ENCODE results near the gene PRR18. TPM values are rescaled to one million over a fixed set of nuclear protein-coding genes. Genes with fewer than 3 reads are reported as not detected.

Gene PRR18
- total RNA-seq (2011; cell fraction: chromatin; rRNA removed; ENCODE audit: low replicate concordance) = not detected in 2 replicates
- total RNA-seq (2011; cell fraction: nucleolus; rRNA removed) = not detected in 2 replicates
- not detected in 2 replicates for total RNA-seq (2011; cell fraction: nucleoplasm; rRNA removed)
- total RNA-seq (2014; rRNA removed) (not detected in 2 replicates), total RNA-seq (2014; rRNA removed; fragmentation: Illumina TruSeq; extraction: Trizol) (not detected in 2 replicates), total RNA-seq (2015; rRNA removed; fragmentation: Illumina TruSeq; extraction: Trizol) (not detected in 2 replicates), total RNA-seq (2021) (not detected in 2 replicates), polyA plus RNA-seq (2011; rRNA removed) (not detected in 2 replicates), polyA plus RNA-seq (2014; fragmentation: Illumina TruSeq; extraction: Trizol) (not detected in 2 replicates), polyA plus RNA-seq (2014; fragmentation: Nextera tagmentation; extraction: Ambion mirVana) (not detected), polyA plus RNA-seq (2014; rRNA removed) (not detected in 2 replicates), polyA minus RNA-seq (2011; rRNA and poly(A)+ RNA removed) (not detected in 2 replicates), Bru-seq, nascent RNA (not detected), BruChase-seq, experiment 1, labeled RNA remaining after a 2-hour chase (percentile 40 among the genes with signal in this experiment), BruChase-seq, experiment 2, labeled RNA remaining after a 6-hour chase (not detected)
- polyA plus RNA-seq (2011; cell fraction: cytosol; rRNA removed) = not detected in 2 replicates
- not detected in 2 replicates for polyA plus RNA-seq (2011; cell fraction: nucleus; rRNA removed)
- polyA plus RNA-seq (2012) = 0.06 TPM in 1 of 2 replicates, not detected in the other
- not detected in 2 replicates for polyA minus RNA-seq (2011; cell fraction: cytosol; rRNA and poly(A)+ RNA removed)
- not detected in 2 replicates for polyA minus RNA-seq (2011; cell fraction: nucleus; rRNA and poly(A)+ RNA removed)
- long read RNA-seq, experiment 1 = 0 reads
- long read RNA-seq, experiment 2 = 0 reads
- long read RNA-seq, experiment 3 = 0 reads

DNA sequence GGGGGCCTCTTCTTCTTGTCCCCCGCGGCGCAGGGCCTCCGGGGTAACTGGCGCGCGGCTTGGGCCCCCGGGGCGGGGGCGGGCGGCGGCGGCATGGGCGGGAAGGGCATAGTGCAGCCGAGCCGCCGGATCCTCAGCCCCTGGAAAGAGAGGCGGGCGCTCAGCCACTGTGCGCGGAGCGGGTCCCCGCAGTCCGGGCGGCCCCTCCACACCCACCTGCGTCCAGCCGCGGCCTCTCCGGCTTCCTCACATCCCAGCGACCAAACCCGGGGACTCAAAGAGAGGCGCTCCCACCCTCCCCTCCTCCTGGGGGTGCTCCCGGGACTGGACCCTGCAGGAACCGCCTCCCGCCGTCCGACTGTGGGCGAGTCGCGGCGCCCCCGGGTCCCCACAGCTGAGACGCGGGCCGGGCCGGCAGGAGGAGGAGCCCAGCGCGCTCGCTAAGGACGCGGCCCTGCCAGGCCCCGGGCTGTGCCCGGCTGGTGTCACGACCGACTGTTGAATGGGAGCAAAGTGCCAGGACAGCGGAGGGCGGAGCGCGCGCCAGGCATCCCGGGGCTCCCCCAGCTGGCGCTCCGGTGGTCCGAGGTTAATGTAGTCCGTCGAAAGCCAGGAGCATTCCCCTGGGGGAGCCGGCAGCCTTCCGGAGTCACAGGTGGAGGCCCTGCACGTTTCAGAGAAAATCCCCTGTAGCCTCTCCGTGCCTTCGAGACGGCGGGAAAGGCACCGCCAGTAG, at the start of gene PRR18:
Gene PRR18, minus strand, starts transcription at position 360 of the 736 bp plus-strand sequence. Its CDS starts 250 bp downstream, at position 110.
- no peak for FAIRE-seq
- Histone ChIP-seq H3K27me3 (ENCODE audit: control insufficient read depth in 2 of 2, insufficient read depth in 2 of 2, low read length in 2 of 2) (peaks cover 28 to 45% of the 10 kb centered on the region in 2 experiments), H3K4me2 (ENCODE audit: insufficient read depth, low read length) (no peak within 1 kb of the TSS), H3K27ac (ENCODE audit: extremely low read depth, low read depth, low read length) (no peak within 1 kb of the TSS), H4K20me1 (replicated peaks; ENCODE audit: control insufficient read depth, insufficient read depth, low read length) (no peaks in the 10 kb centered on the region), H3K4me1 (replicated peaks in 1 of 2; ENCODE audit: control insufficient read depth in 2 of 2, insufficient read depth in 2 of 2, low read length in 2 of 2) (peaks cover 0 to 8% of the 10 kb centered on the region in 2 experiments; a peak in 2 of 5 replicates), H3K36me3 (ENCODE audit: control insufficient read depth, insufficient read depth, low read length) (no peaks in the 10 kb centered on the region), H3K9me3 (replicated peaks; ENCODE audit: control insufficient read depth, insufficient read depth, low read depth, low read length) (no peaks in the 10 kb centered on the region), H2AFZ (ENCODE audit: low read depth, low read length) (no peak within 1 kb of the TSS), H3K9ac (ENCODE audit: insufficient read depth in 1 of 2, low read depth in 2 of 2, low read length in 2 of 2) (no peak within 1 kb of the TSS), H3K4me3 (no peak within 1 kb of the TSS), H3K9me1 (ENCODE audit: control insufficient read depth, insufficient read depth, low read length) (no peaks in the 10 kb centered on the region), H3K79me2 (ENCODE audit: control insufficient read depth, insufficient read depth, low read length) (no peaks in the 10 kb centered on the region)
- DNase-seq (ENCODE audit: extremely low read depth in 1 of 4, low spot score in 3 of 4) = no peak
- intact Hi-C loops (cut with micrococcal nuclease) = no loop called here
- in situ Hi-C loops (cut with MboI) = no loop called here
- BruUV-seq (replicated peaks) = no TSS peak
- TF ChIP-seq ZBTB33 (CRISPR knock-in tag; IDR thresholded peaks at IDR 0.05) = peak; percentile 13; the same call in 1 of the 2 replicates
- TF ChIP-seq, protein P1, sequence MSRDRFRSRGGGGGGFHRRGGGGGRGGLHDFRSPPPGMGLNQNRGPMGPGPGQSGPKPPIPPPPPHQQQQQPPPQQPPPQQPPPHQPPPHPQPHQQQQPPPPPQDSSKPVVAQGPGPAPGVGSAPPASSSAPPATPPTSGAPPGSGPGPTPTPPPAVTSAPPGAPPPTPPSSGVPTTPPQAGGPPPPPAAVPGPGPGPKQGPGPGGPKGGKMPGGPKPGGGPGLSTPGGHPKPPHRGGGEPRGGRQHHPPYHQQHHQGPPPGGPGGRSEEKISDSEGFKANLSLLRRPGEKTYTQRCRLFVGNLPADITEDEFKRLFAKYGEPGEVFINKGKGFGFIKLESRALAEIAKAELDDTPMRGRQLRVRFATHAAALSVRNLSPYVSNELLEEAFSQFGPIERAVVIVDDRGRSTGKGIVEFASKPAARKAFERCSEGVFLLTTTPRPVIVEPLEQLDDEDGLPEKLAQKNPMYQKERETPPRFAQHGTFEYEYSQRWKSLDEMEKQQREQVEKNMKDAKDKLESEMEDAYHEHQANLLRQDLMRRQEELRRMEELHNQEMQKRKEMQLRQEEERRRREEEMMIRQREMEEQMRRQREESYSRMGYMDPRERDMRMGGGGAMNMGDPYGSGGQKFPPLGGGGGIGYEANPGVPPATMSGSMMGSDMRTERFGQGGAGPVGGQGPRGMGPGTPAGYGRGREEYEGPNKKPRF (IDR thresholded peaks at IDR 0.05; ENCODE audit: low read depth, low read length) = no peak
- WGBS (ENCODE audit: insufficient coverage, low coverage, missing lambda C conversion rate) = 59% methylated on average over 28 of the region's 74 CpGs
- ChIA-PET POLR2A (no interaction called here), CTCF (ENCODE audit: low intra/inter-chr PET ratio) (no interaction called here)
- no peak for ATAC-seq

All from K562 (cell line).